NCI-H345 treated with DMSO at 0.1 percent for 48 hours (cell line): ENCODE results near the gene NPNT.

ENCODE experiments used
- DNase-seq: peaks from one replicate; lab custom pipeline; 2025; ENCODE audit not compliant: unreplicated experiment; lab: John Stamatoyannopoulos, UW

NPNT gene

DNA sequence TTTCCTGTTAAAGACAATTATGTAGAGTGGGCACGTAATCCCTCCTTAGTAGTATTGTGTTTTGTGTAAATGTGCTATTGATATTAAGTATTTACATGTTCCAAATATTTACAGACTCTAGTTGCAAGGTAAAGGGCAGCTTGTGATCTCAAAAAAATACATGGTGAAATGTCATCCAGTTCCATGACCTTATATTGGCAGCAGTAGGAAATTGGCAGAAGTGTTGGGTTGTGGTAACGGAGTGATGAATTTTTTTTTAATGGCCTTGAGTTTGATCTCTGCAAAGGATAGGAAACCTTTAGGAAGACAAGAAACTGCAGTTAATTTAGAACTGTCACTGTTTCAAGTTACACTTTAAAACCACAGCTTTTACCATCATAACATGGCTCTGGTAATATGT lies 74.3 kb downstream of the NPNT start:
- DNase-seq = no peak

DNA sequence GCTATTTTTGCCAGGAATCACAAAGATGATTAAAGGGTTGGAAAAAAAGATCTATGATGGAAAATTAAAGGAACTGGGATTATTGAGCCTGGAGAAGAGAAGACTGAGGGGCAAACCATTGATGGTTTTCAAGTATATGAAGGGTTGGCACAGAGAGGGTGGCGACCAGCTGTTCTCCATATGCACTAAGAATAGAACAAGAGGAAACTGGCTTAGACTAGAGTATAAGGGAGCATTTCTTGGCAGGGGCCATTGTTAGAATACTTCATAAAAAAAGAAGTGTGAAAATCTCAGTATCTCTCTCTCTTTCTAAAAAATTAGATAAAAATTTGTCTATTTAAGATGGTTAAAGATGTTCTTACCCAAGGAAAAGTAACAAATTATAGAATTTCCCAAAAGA lies 75.1 kb downstream of the NPNT start:
- no peak for DNase-seq

DNA sequence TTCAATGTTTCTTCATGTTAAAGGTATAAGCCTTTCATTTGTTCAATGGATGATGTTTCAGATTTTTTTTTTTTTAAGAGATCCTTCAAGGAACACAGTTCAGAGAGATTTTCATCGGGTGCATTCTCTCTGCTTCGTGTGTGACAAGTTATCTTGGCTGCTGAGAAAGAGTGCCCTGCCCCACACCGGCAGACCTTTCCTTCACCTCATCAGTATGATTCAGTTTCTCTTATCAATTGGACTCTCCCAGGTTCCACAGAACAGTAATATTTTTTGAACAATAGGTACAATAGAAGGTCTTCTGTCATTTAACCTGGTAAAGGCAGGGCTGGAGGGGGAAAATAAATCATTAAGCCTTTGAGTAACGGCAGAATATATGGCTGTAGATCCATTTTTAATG lies 75.8 kb downstream of the NPNT start:
- no peak for DNase-seq

DNA sequence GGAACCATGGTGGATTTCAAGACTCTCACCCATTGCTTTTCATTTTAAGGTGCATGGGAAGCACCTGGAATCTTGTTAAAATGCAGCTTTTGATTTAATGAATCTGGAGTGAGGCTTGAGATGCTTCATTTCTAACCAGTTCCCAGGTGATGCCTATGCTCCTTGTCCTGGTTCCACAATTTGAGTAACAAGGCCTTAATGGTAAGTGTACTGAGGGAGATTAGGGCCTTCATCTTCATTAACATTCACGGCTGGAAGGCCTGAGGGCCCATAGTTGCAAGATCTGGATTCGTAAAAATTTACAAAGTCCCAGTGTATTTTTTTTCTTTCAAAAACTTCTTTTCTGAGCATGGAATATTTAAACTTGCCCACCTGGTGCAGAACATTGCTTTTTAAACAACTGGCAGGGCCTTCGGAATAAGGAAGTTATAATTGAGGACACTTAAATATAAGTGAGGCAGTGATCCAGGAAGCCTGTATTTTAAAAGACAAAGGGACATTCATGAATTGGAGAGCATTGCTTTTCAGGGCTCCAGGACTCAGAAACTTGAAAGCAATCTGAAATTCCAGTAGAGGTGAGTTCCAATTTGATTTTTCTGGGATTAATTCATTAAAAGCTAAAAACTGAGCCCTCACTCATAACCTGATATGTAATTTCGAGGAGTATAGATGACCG lies 77.8 kb downstream of the NPNT start:
- DNase-seq = no peak

DNA sequence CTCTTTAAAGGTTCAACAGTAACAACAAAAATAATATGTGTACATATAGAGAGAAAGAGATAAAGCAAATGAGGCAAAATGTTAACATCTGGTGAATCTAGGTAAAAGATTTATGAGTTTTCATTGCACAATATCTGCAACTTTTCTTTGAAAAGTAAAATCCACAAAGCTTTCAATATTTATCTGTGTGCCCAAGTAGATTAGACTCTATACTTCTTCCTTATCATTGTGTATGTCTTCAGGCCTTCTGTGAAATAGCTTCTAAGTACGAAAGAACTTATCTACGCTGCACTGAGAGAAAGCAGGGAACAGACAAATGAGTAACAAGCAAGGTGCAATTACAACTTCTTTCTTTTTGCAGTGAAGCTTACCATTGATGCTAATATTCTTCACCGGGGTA lies 81.6 kb downstream of the NPNT start:
- DNase-seq = no peak

DNA sequence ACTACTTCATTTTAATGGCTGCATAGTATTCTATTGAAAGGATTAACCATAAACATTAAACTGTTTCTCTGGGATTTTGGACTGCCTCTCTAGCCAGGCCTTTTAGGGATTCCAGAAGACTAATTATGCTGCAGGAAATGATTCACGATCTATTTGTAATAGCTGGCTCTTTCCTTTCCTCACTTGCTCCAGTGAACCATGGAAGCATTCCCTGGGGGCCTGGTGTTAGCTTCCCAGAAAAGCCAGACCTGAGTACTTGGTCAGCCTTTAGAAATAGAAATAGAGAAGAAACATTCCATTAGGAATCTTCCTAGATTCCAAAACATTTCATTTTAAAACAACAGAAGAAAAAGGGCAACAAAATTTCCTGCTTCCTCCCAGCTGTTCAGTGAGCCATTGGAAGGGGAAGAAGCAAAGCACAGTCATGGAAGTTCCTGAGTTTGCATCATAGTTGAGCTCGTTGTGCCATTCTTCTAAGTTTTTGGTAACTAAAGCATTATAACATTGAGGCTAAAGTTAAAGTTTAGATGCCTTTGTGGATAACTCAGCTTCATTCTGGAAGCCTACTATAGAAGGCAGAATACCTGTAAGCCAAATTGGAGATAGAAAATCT lies 83.5 kb downstream of the NPNT start:
- no peak for DNase-seq

DNA sequence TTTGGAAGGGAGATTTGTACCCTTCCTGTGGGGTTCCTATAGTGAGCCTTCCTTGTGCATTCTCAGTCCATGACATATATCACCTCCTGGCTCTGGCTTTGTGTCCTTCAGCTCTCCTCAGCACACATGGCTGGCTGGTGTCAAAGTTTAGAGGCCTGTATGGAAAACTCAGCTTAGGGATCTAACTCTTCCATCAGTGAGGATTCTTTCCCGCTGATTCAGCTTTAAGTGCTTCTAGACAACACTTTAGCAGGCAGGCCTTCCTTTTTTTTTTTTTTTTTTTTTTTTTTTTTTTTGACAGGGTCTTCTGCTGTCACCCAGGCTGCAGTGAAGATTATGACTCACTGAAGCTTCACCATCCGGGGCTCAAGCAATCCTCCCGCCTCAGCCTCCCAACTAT lies 84.2 kb downstream of the NPNT start:
- no peak for DNase-seq

DNA sequence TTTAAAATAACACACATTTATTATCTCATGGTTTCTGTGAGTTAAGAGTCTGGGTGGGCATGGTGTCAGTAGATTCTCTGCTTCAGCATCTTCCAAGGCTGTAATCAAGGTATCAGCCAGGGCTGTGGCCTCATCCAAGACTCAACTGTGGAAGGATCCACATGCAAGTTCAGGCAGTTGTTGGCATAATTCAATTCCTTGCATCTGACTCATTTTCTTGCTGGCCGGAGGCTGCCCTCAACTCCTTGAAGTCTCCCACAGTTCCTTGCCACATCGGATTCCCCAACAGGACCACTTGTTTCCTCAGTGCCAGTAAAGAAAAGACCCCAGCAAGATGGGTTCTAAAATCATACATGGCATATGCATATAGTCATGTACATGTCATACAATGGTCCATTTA lies 93.4 kb downstream of the NPNT start:
- no peak for DNase-seq

DNA sequence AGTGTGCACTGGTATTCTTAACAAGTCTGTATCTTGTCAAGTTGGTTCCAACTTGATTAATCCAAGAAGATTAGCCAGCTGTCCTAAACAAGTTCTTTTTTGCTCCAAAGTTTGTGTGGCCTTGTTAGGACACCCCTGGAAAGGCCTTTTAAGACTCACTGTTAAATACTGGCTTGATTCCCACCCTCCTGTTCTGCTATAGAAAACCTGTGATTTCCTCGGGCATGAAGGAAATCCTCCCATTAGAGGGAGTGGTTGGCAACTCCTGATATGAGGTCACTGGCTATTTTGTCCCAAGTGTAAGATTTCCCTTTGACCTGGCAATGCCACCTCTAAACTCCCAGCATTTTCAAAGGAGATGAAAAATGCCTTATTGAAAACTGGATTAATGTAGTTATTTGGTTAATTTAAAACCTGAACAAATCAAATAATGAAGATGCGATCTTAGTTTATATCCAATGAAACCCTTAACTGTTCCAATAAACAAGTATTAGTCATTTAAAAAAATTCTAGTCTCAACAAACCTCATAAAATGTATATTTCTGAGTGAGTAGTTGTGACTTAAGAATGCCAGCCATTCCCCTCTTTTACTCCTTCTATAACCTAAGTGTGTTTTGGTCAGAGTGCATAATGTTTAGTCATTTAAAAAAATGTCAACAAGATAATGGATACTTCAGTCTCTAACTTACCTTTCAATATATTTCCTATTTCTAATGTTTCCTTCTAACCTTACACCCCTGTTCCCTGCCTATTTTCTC lies 94.4 kb downstream of the NPNT start:
- no peak for DNase-seq

DNA sequence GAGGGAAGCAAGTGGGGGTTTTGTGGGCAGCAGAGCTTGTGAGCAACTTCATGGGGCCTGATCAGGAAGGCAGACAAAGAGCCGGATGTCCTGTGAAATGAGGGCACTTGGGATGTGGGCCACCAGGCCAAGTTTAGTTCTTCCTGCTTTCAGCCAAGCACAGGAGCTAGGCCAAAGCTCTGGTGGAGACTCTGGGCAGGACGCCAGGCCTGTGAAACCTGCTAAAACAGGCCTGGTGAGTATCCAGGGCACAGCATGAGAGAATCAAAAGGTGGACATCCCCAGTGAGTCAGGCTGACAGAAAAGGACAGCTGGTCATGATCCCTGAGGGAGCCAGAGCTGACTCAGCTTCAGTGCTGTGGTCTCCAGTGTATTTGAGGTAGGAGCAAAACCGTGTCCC lies 95.7 kb downstream of the NPNT start:
- DNase-seq = no peak

DNA sequence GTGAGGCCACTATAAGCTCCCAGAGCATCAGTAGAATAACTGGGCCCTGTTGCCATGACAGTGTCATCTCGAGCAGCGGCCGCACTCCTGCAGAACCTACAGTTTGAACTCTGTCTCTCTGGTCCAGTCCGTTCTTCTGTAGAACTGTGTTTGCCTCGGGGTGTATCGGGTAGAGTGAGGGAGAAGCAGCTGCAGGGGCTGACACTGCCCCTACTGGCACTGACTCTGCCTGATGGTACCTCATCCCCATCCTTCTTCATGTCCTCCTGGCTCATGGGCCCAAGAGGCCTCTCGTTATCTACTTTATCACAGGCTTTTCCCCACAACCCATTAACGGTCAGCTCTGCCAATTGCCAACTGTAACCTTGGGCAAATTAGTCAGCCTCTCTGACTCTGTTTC lies 96.5 kb downstream of the NPNT start:
- no peak for DNase-seq

DNA sequence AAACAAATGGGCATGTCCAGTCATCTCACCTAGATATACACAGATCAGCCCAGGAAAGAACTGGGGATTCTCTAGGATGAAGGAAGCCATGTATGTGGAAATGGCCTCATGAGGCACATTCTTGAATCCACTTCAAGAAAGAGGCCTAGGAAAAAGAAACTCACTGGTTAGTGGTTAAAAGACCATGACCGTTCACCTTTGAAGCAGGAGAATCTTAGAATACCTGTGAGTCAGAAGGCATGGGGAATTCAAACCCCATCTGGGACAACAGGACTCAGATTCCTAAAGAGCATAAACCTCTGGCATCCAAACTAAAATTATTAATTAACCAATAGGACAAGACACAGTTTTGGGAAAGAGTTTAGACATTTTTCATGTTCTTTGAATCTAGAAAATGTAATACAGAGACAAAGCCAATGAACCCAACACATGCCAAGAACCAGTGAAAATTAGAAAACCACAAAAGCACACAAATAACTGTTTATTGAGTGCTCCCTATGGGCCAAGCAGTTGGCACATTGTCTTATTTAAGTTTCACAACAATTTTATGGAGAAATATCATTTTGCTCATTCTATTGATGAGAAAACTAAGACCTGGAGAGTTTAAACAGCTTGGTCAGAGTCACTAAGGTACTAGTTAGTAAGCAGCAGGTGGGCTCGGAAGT lies 97.5 kb downstream of the NPNT start:
- DNase-seq = no peak

DNA sequence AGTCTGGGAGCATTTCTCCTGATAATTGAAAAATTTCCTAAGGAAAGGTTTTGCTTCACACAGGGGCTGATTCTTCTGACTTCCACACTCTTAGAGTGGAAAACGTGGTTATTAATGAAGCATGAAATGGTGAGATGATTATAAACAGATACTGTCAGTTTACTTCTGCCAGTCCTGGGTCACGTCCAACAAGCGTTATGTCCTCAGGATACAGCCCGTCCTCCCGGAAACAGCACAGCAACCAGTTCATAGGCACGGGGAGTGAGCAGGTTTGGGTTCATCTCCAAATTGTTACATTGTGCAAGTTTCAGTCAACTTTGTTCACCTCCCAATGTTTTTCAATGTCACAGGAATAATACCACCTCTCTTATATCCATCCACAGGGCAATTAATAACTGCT lies 98.8 kb downstream of the NPNT start:
- DNase-seq = no peak

DNA sequence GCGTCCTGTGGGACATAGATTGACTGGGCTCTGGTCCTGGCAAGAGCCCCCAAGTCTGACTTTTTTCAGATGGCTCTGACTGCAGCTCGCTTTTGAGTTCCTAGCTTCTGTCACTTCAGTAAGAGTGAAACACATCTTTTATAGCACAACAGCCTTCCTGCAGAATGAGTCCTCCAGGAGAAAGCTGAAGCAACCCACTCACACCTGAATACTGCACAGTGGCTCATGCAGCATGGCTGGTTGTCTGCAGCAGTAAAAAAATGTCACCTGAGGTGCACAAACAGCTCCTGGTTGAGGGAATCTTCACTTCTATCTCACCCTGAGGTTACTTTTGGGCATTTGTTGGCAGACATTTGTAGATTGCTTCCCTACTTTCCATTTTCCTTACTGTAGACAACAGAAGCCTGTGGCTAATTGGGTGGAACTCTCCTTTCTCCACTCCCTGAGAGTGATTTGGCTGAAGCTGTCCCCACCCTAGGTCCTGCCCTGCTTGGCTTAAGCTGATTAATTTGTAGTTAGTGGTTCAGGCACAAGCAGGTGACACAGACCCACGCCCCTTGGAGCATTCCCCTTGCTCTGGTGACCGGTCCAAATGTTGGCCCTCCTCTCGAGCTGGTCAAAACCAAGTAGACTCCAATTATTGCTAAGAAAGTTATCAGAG lies 99.7 kb downstream of the NPNT start:
- DNase-seq = no peak

DNA sequence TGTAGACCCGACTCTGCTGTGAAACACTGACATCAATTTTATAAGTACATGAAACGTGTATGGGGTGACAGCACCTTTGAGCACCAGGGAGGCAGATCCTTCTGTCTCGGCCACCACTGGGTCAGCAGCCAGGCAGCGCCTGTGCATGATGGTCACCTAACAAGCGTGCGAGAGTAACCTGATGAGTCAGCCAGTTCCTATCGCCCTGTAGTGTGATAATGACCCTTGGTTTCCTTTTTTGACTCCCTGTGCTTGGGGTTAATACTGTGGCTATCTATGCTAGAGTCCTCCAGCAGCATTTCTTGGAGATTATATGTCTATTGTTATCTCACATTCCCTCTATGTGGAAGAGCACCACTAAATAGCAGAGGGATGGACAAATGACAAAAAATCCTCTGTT lies 101.6 kb downstream of the NPNT start:
- no peak for DNase-seq

DNA sequence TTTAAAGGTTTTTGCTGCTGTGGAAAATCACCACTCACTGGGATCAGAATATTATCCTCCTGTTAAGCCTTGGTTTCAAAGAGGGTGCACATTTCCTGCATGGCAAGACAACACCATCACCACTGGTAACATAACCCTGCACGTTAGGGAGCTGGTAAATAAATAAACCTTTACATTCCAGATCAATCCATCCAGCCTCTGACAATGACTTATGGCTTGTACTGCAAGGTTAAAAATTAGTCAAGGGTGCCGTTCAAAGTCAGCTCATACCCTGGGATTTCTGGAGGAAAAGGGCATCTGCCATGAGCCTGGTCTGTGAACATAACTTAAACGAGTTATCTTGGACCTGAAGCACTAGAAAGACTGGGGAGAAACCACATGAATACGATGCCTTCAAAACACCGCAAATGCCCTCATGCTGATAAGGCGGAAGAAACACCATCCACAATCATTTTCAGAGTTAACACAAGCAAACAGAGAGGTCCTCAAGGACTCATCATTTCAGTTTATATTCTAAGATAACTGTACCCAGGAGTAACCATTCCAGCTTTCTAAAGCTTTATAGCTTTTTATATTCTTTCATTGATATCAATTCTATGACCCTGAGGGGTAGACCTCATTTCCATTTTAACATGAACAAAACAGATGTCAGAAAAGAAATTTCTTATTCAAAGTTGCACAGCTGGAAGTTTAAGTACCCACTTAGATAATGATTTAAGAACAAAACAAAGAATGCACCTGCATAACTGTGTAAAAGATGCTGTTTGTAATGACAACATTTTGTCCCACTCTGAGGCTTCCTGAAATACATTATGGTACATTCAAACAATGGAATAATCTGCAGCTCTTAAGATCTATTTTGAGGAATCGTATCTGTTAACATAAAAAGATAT lies 103.1 kb downstream of the NPNT start:
- peak; percentile 22 for DNase-seq

DNA sequence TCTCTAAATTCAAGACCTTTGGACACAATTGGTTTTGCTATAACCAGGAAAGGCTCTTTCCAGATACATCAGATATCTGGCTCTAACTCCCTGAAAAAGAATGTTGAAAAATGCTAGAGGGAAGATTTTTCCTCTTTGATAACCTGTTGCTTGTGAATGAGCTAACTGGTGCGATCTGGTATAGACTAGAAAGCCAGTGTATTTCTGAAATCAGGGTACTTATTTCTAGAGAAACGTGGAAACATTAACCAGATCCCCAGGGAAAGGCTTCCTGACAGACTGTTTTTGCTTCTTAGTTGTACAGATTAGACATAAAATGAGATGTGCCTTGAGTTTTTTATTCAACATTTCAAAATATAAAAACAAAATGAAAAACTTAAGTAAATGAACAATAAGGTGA lies 107.7 kb downstream of the NPNT start:
- no peak for DNase-seq

DNA sequence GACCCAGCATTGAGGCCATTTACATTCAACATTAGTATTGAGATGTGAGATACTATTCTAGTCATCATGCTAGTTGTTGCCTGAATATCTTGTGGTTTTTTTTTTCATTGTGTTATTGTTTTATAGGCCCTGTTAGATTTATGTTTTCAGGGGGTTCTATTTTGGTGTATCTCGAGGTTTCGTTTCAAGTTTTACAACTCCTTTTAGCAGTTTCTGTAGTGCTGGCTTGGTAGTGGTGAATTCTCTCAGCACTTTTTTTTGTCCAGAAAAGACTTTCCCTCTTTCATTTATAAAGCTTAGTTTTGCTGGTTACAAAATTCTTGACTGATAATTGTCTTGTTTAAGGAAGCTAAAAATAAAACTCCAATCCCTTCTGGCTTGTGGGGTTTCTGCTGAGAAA lies 115.5 kb downstream of the NPNT start:
- no peak for DNase-seq

DNA sequence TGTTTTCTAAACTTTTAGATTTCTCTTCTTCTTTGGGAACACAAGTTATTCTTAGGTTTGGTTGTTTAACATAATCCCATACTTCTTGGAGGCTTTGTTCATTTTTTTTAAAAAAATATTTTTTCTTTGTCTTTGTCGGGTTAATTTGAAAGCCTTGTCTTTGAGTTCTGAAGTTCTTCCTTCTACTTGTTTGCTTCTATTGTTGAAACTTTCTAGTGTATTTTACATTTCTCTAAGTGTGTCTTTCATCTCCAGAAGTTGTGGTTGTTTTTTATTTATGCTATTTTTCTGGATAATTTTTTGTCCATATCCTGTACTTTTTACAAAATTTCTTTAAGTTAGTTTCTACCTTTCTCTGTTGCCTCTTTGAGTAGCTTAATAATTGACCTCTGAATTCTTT lies 116.1 kb downstream of the NPNT start:
- DNase-seq = no peak

DNA sequence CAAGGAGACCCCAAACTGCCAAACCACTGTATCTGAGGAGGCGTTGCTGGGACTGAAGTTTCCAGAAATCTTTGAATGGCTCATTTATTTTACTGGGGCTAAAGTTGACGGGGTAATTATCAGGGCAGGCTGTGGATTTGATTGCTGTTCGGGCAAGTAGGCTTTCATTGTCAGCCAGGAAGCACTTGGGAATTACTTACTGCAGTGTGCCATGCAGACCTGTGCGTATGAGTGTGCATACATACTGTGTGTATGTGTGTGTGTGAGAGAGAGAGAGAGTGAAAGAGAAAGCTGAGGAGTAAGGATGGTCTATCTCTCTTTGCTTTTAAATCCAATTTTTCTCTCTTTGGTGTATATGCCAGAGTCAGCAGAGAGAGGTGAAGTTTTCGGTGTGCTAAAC lies 122.7 kb downstream of the NPNT start:
- no peak for DNase-seq
